ENCODE measurements around the gene PRKG2.

Gene PRKG2

GRCh38 chr4:81153714-81154323, 61.2 kb downstream of the PRKG2 start:
- DNase-seq: peak; percentile 7

- no peak for DNase-seq
These were observed 61.9 kb downstream of the PRKG2 start for GRCh38 chr4:81152839-81153713.

- DNase-seq: no peak
These were observed 65.0 kb downstream of the PRKG2 start for GRCh38 chr4:81149976-81150375.

GRCh38 chr4:81148576-81148975, 66.4 kb downstream of the PRKG2 start:
- no peak for DNase-seq

GRCh38 chr4:81146466-81146865, 68.6 kb downstream of the PRKG2 start:
- no peak for DNase-seq

GRCh38 chr4:81143183-81143582, 71.8 kb downstream of the PRKG2 start:
- DNase-seq: no peak

GRCh38 chr4:81142744-81143143, 72.3 kb downstream of the PRKG2 start:
- no peak for DNase-seq

GRCh38 chr4:81137894-81138293, 77.1 kb downstream of the PRKG2 start:
- DNase-seq: no peak

GRCh38 chr4:81137446-81137845, 77.6 kb downstream of the PRKG2 start:
- no peak for DNase-seq

- no peak for DNase-seq
These were observed 78.7 kb downstream of the PRKG2 start for GRCh38 chr4:81136161-81136905.

- DNase-seq: no peak
These were observed 79.5 kb downstream of the PRKG2 start for GRCh38 chr4:81135501-81135900.

GRCh38 chr4:81131563-81131962, 83.5 kb downstream of the PRKG2 start:
- no peak for DNase-seq

GRCh38 chr4:81131066-81131465, 84.0 kb downstream of the PRKG2 start:
- DNase-seq: no peak

- DNase-seq: no peak
These were observed 84.5 kb downstream of the PRKG2 start for GRCh38 chr4:81130569-81130968.

- DNase-seq: no peak
These were observed 95.0 kb downstream of the PRKG2 start for GRCh38 chr4:81120055-81120454.

GRCh38 chr4:81118086-81118485, 96.9 kb downstream of the PRKG2 start:
- DNase-seq: no peak

- no peak for DNase-seq
These were observed 98.5 kb downstream of the PRKG2 start for GRCh38 chr4:81116566-81116965.

GRCh38 chr4:81113024-81113423, 102.0 kb downstream of the PRKG2 start:
- no peak for DNase-seq

GRCh38 chr4:81109356-81109755, 105.7 kb downstream of the PRKG2 start:
- no peak for DNase-seq

- no peak for DNase-seq
These were observed 108.9 kb downstream of the PRKG2 start for GRCh38 chr4:81106150-81106549.

GRCh38 chr4:81102107-81102506, 112.9 kb downstream of the PRKG2 start:
- no peak for DNase-seq

GRCh38 chr4:81096566-81096965, 118.5 kb downstream of the PRKG2 start:
- no peak for DNase-seq

- no peak for DNase-seq
These were observed 119.6 kb downstream of the PRKG2 start for GRCh38 chr4:81095389-81095788.

All from activated CD4-positive, alpha-beta T cell treated with anti-CD3 and anti-CD28 coated beads, Interleukin-2, amount 50 U/mL, for 16 hours (primary cell).